Right cardiac atrium (tissue), 5 donors: ENCODE measurements around the gene CNOT1. TPM values are rescaled to one million over a fixed set of nuclear protein-coding genes. Genes with fewer than 3 reads are reported as not detected.

ENCODE experiments used
- ATAC-seq, 2 donors: fragments of 200-7000 bp; cut with Tn5 transposase; one replicate each; pipeline versions ENCODE4 v1.8.0 to v1.9.1; 2020; ENCODE audit warnings: moderate library complexity in 2 of 2, mild to moderate bottlenecking in 1 of 2
- DNase-seq, 3 donors: peaks; one replicate each; pipeline ENCODE4 v3.0.0-alpha.2; 2020
- H3K27ac ChIP-seq: one replicate; pipeline ENCODE4 v1.5.1; 2013; ENCODE audit warnings: mild to moderate bottlenecking, low read length, control low read depth, moderate library complexity
- H3K27me3 ChIP-seq: one replicate; pipeline ENCODE4 v1.6.1; 2013; ENCODE audit not compliant: control insufficient read depth, insufficient read depth
- H3K4me1 ChIP-seq: one replicate; pipeline ENCODE4 v1.6.1; 2013; ENCODE audit warnings: low read length; ENCODE audit not compliant: control insufficient read depth, insufficient read depth
- H3K4me3 ChIP-seq: one replicate; pipeline ENCODE4 v1.5.1; 2013; ENCODE audit warnings: low read length, control low read depth
- H3K9me3 ChIP-seq: one replicate; pipeline ENCODE4 v1.6.1; 2013; ENCODE audit warnings: low read length; ENCODE audit not compliant: control insufficient read depth
- WGBS: extraction: QIAGEN DNeasy Blood & Tissue Kit; methylation state at CpG from one replicate; pipeline ENCODE4 v1.1.7; 2013; 5-methylcytosine and 5-hydroxymethylcytosine counted together
- intact Hi-C, 4 donors: fragments of 100-400 bp; cut with DNase I; formaldehyde crosslinking; loops; one replicate each; pipeline versions ENCODE4 v1.11.0 to v1.14.0; 2022 to 2023
- polyA plus RNA-seq: library from polyadenylated mRNA; stranded (reverse); fragments of 200-250 nt; gene quantifications from one replicate; pipeline ENCODE4 v1.2.3, GENCODE V29; 2013
- total RNA-seq, 4 donors: library from RNA; stranded (reverse); fragmentation: NEBNext Ultra II Directional; extraction: Animal tissue kit (Norgen Biotek cat#: 25700); gene quantifications; one replicate each; pipeline ENCODE4 v1.2.1, GENCODE V29; 2021
- donor health status: healthy with polysubstance abuse.
- donor health status: DM: no; HTN: yes; CAD: no.
- donor health status: DM: no; HTN: no; CAD: no.
- donor health status: DM: no; HTN: yes; CAD: no; lungs with severe emphysema.
- donor health status: DM: yes; HTN: yes; CAD: no.

Gene CNOT1
- total and polyA plus RNA-seq, 5 donors: 26.3 to 85.8 (median 76.9) TPM

- H3K4me3 ChIP-seq: no peak within 1 kb of the TSS
- intact Hi-C loops: no loop called here
- H3K9me3 ChIP-seq: no peaks in the 10 kb centered on the region
- H3K27me3 ChIP-seq: no peaks in the 10 kb centered on the region
- no peaks in the 10 kb centered on the region for H3K4me1 ChIP-seq
- ATAC-seq (peak; percentile 13 to 53), DNase-seq (peak; percentile 62 to 82 (median 76))
- no peak within 1 kb of the TSS for H3K27ac ChIP-seq
- 50% methylated on average over 24 of the region's 24 CpGs for WGBS
These were observed 129.8 kb downstream of the CNOT1 start, which contains the start of gene NDRG4 for GRCh38 chr16:58499615-58500351. Gene NDRG4, plus strand, starts transcription at chr16:58500143. Its CDS starts 106 bp downstream, at chr16:58500249.

GRCh38 chr16:58499092-58499511, 130.5 kb downstream of the CNOT1 start:
- Histone ChIP-seq H3K27ac (no peak overlapping the region), H3K4me3 (no peak overlapping the region), H3K9me3 (no peaks in the 10 kb centered on the region), H3K27me3 (no peaks in the 10 kb centered on the region), H3K4me1 (no peaks in the 10 kb centered on the region)
- intact Hi-C loops: no loop called here
- WGBS: 85% methylated on average over 10 of the region's 10 CpGs
- ATAC-seq (no peak), DNase-seq (no peak)

- Histone ChIP-seq H3K27ac (no peak overlapping the region), H3K4me1 (no peaks in the 10 kb centered on the region), H3K27me3 (no peaks in the 10 kb centered on the region), H3K4me3 (no peak overlapping the region), H3K9me3 (no peaks in the 10 kb centered on the region)
- 83% methylated on average over 9 of the region's 9 CpGs for WGBS
- ATAC-seq (no peak), DNase-seq (no peak)
- intact Hi-C loops: no loop called here
These were observed 131.1 kb downstream of the CNOT1 start for GRCh38 chr16:58498341-58499091.

- no peak for DNase-seq
- no peak overlapping the region for H3K4me3 ChIP-seq
- no peaks in the 10 kb centered on the region for H3K9me3 ChIP-seq
- 70% methylated on average over 5 of the region's 5 CpGs for WGBS
- intact Hi-C loops: no loop called here
- H3K4me1 ChIP-seq: no peaks in the 10 kb centered on the region
- no peaks in the 10 kb centered on the region for H3K27me3 ChIP-seq
- no peak for ATAC-seq
- no peak overlapping the region for H3K27ac ChIP-seq
These were observed 131.7 kb downstream of the CNOT1 start for GRCh38 chr16:58497935-58498334.

- intact Hi-C loops: no loop called here
- H3K27ac ChIP-seq: no peak overlapping the region
- no peaks in the 10 kb centered on the region for H3K9me3 ChIP-seq
- DNase-seq (no peak), ATAC-seq (no peak)
- no peaks in the 10 kb centered on the region for H3K27me3 ChIP-seq
- H3K4me3 ChIP-seq: no peak overlapping the region
- WGBS: 89% methylated on average over 2 of the region's 2 CpGs
- no peaks in the 10 kb centered on the region for H3K4me1 ChIP-seq
These were observed 132.2 kb downstream of the CNOT1 start for GRCh38 chr16:58497468-58497867.

- WGBS: 60% methylated on average over 24 of the region's 24 CpGs
- Histone ChIP-seq H3K9me3 (no peaks in the 10 kb centered on the region), H3K27ac (peak overlapping the region; percentile 53), H3K27me3 (no peaks in the 10 kb centered on the region), H3K4me3 (no peak overlapping the region), H3K4me1 (no peaks in the 10 kb centered on the region)
- intact Hi-C loops: no loop called here
- DNase-seq (peak; percentile 63 to 86 (median 76)), ATAC-seq (peak; percentile 27 to 47)
These were observed 133.9 kb downstream of the CNOT1 start for GRCh38 chr16:58495521-58496331.

- Histone ChIP-seq H3K4me1 (no peaks in the 10 kb centered on the region), H3K27me3 (no peaks in the 10 kb centered on the region), H3K9me3 (no peaks in the 10 kb centered on the region), H3K27ac (peak overlapping the region; percentile 53), H3K4me3 (no peak overlapping the region)
- intact Hi-C loops: no loop called here
- WGBS: 2% methylated on average over 8 of the region's 8 CpGs
- DNase-seq: peak; percentile 84 to 89 (median 88)
- ATAC-seq: peak; percentile 68 to 73
These were observed 134.6 kb downstream of the CNOT1 start for GRCh38 chr16:58494981-58495520.

- no peak overlapping the region for H3K27ac ChIP-seq
- WGBS: 84% methylated on average over 20 of the region's 20 CpGs
- DNase-seq (no peak), ATAC-seq (no peak)
- H3K9me3 ChIP-seq: no peaks in the 10 kb centered on the region
- no peak overlapping the region for H3K4me3 ChIP-seq
- H3K4me1 ChIP-seq: no peaks in the 10 kb centered on the region
- intact Hi-C loops: no loop called here
- H3K27me3 ChIP-seq: no peaks in the 10 kb centered on the region
These were observed 135.7 kb downstream of the CNOT1 start for GRCh38 chr16:58493756-58494431.

GRCh38 chr16:58492735-58493134, 136.9 kb downstream of the CNOT1 start:
- intact Hi-C loops: no loop called here
- Histone ChIP-seq H3K4me1 (no peaks in the 10 kb centered on the region), H3K9me3 (no peaks in the 10 kb centered on the region), H3K27ac (no peak overlapping the region), H3K4me3 (no peak overlapping the region), H3K27me3 (no peaks in the 10 kb centered on the region)
- DNase-seq (no peak), ATAC-seq (no peak)
- 49% methylated on average over 5 of the region's 5 CpGs for WGBS

GRCh38 chr16:58492066-58492465, 137.6 kb downstream of the CNOT1 start:
- Histone ChIP-seq H3K9me3 (no peaks in the 10 kb centered on the region), H3K4me3 (no peak overlapping the region), H3K27me3 (no peaks in the 10 kb centered on the region), H3K4me1 (no peaks in the 10 kb centered on the region), H3K27ac (no peak overlapping the region)
- no peak for ATAC-seq
- intact Hi-C loops: no loop called here
- WGBS: 62% methylated on average over 4 of the region's 4 CpGs
- DNase-seq: no peak
